Stimulated activated CD4-positive, alpha-beta T cell treated with anti-CD3 and anti-CD28 coated beads, Interleukin-4, amount 100 ng/mL, for 48 hours (primary cell): ENCODE data around the gene KANSL1.

ENCODE experiments used
- DNase-seq, 2 donors: peaks; one replicate each; pipeline ENCODE4 v3.0.0-alpha.2; 2020; ENCODE audit warnings: low read depth in 2 of 2

The KANSL1 gene

DNA sequence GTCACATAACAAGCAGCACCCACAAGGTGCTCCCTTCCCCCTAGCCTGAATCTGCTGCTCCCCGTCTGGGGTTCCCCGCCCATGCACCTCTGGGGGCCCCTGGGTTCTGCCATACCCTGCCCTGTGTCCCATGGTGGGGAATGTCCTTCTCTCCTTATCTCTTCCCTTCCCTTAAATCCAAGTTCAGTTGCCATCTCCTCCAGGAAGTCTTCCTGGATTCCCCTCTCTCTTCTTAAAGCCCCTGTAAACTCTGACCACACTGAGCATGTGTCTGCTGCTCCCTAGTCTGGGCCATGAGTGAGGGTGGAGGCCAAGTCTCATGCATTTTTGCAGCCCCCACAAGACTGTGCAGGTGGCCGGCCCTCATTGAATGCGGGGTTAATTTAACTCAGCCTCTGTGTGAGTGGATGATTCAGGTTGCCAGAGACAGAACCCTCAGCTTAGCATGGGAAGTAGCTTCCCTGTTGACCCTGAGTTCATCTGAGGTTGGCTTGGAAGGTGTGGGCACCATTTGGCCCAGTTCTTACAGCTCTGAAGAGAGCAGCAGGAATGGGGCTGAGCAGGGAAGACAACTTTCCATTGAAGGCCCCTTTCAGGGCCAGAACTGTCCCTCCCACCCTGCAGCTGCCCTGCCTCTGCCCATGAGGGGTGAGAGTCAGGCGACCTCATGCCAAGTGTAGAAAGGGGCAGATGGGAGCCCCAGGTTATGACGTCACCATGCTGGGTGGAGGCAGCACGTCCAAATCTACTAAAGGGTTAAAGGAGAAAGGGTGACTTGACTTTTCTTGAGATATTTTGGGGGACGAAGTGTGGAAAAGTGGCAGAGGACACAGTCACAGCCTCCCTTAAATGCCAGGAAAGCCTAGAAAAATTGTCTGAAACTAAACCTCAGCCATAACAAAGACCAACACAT, 194.0 kb downstream of the KANSL1 start, which contains the start of gene STH:
TSS of gene STH (plus strand) at position 264 of the 913 bp plus-strand sequence. CDS start at position 294, 30 bp downstream.
- DNase-seq = no peak

DNA sequence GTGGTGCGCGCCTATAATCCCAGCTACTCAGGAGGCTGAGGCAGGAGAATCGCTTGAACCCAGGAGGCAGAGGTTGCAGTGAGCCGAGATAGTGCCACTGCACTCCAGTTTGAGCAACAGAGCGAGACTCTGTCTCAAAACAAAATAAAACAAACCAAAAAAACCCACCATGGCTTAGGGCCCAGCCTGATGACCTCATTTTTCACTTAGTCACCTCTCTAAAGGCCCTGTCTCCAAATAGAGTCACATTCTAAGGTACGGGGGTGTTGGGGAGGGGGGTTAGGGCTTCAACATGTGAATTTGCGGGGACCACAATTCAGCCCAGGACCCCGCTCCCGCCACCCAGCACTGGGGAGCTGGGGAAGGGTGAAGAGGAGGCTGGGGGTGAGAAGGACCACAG, 195.6 kb downstream of the KANSL1 start:
- no peak for DNase-seq

DNA sequence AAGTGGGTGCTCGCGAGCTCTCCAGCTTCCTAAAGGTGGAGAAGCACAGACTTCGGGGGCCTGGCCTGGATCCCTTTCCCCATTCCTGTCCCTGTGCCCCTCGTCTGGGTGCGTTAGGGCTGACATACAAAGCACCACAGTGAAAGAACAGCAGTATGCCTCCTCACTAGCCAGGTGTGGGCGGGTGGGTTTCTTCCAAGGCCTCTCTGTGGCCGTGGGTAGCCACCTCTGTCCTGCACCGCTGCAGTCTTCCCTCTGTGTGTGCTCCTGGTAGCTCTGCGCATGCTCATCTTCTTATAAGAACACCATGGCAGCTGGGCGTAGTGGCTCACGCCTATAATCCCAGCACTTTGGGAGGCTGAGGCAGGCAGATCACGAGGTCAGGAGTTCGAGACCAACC, 196.1 kb downstream of the KANSL1 start:
- DNase-seq = no peak

DNA sequence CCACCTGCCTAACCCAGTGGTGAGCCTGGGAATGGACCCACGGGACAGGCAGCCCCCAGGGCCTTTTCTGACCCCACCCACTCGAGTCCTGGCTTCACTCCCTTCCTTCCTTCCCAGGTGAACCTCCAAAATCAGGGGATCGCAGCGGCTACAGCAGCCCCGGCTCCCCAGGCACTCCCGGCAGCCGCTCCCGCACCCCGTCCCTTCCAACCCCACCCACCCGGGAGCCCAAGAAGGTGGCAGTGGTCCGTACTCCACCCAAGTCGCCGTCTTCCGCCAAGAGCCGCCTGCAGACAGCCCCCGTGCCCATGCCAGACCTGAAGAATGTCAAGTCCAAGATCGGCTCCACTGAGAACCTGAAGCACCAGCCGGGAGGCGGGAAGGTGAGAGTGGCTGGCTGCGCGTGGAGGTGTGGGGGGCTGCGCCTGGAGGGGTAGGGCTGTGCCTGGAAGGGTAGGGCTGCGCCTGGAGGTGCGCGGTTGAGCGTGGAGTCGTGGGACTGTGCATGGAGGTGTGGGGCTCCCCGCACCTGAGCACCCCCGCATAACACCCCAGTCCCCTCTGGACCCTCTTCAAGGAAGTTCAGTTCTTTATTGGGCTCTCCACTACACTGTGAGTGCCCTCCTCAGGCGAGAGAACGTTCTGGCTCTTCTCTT, 196.8 kb downstream of the KANSL1 start:
- DNase-seq = no peak

DNA sequence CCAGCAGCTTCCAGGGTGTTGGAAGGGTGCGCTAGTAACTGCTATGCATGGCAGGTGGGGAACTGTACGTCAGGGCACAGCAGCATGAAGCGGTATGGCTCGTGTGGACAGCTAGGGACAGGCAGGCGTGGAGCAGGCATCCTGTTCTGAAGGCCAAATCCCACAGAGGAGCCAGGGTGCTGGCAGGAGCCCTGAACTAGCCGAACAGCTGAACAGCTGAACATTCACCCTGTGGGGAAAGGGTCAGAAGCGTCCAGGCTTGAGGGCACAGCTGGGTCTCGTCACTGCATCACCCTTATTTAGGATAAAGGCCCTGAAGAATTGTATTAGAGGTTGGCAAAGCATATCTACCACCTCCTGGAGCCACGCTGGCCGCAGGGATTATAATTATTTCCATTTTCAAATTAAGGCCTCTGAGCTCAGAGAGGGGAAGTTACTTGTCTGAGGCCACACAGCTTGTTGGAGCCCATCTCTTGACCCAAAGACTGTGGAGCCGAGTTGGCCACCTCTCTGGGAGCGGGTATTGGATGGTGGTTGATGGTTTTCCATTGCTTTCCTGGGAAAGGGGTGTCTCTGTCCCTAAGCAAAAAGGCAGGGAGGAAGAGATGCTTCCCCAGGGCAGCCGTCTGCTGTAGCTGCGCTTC, 197.5 kb downstream of the KANSL1 start:
- DNase-seq = no peak

DNA sequence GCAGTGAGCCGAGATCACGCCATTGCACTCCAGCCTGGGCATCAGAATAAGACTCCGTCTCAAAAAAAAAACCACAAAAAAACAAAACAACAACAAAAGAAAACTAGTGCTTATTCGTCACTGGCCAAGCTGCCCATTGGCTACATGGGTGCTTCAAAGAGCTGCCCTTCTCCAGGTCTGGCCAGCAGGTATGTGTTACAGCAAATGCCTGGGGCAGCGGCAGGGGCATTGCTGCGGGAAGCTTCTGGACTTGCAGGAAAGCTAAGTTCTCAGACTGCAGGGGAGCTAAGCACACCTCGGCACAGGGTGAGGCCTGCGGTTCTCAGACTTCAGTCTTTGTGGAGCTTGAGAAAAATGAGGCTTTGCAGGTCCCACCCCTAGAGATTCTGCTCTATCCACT, 198.2 kb downstream of the KANSL1 start:
- DNase-seq = no peak

DNA sequence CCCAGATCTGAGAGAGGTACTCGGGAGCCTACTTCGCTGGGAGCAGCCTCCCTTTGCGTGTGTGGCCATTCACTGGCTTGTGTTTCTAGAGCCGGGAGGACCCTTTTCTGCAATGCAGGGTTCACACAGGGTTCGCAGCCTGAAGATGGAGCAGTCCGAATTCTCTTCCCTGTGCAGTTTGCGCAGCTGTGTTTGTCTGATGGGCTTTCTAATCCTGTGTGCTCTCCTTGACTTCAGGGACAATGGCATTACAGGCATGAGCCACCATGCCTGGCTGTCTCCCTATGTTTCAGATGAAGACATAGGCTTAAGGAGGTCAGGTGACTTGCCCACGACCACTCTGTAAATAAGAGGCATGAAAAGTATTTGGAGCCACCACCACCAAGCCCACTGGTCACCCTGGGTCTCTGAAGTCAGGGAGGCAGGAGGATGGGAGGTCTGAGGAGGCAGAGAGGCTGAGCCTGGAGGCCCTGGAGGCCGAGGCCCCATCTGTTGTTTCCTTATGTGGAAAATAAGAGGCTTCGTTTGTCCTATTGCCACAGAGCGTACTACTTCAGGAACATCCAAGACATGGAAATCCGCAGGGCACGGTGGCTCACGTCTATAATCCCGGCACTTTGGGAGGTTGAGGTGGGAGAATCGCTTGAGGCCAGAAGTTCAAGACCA, 199.1 kb downstream of the KANSL1 start:
- no peak for DNase-seq

DNA sequence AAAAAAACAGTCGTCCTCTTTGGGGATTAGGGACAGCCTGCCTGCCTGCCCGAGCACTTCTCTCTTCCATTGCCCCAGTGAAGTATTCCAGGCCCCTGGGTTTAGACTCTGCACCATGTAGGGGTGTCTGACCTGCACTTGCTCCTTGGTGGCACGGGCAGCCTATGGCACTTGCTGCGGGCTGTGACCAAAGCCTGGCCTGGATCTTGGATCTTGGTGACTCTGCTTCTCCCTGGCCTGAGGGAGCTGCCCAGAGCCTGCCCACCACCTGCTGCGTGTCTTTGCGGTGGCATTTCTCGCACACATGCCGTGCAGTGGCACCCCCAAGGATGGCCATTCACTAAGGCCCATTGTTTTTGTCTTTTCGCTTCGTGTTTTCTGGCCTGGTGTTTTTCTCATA, 200.3 kb downstream of the KANSL1 start:
- no peak for DNase-seq

DNA sequence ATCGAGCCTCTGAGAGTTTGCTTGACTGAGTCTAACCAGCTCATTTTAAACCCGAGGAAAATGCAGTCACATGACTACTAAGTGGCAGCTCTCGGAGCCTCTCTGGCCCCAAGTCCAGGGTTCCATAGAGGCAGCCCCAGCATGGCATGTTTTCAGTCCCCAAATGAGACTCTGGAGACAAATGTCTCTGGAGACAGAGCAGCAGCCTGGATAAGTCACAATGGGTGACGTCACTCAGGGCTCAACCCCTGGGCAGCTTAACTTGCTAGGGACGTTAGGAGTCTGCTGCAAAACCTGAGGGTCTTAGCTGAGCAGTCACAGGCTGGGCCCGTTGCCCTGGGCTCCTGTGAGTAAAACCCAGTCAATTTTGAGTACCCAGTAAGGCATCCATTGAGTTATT, 201.1 kb downstream of the KANSL1 start:
- DNase-seq = no peak

DNA sequence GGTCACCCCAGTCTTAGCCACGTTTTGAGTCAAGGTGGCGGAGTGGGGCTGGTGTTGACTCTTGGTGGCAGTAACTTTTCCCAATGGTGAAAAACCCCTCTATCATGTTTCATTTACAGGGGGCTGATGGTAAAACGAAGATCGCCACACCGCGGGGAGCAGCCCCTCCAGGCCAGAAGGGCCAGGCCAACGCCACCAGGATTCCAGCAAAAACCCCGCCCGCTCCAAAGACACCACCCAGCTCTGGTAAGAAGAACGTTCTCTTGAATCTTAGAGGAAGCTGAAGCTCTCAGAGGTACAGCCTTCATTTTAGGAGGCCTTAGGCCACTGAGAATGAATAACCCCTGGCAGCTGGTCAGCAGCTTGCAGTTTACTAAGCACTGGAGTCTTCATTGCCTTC, 201.9 kb downstream of the KANSL1 start:
- DNase-seq = no peak

DNA sequence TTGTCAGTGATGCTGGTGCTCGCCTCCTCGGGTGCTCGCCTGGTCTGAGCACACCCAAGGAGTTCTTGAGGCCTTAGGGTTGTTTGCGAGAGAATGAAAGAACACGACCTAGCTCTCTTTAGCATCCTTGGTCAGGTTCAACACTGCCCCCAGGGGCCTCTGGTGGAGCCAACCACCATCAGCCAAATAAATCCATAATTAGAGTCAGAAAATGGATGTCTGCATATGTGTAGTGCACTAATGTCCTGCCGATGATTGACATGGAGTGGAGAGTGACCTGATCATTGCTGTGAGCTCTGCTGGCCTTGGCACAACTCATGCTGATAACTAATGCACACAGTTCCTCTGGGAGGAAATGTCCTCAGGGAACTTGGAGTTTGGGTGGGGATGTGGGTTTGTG, 202.3 kb downstream of the KANSL1 start:
- DNase-seq = no peak

DNA sequence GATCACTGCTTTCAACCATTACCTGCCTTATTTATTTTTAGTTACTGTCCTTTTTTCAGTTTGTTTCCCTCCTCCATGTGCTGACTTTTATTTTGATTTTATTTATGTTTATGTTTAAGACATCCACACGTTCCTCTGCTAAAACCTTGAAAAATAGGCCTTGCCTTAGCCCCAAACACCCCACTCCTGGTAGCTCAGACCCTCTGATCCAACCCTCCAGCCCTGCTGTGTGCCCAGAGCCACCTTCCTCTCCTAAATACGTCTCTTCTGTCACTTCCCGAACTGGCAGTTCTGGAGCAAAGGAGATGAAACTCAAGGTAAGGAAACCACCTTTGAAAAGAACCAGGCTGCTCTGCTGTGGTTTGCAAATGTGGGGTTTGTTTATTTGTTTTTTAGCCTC, 203.5 kb downstream of the KANSL1 start:
- DNase-seq = no peak

DNA sequence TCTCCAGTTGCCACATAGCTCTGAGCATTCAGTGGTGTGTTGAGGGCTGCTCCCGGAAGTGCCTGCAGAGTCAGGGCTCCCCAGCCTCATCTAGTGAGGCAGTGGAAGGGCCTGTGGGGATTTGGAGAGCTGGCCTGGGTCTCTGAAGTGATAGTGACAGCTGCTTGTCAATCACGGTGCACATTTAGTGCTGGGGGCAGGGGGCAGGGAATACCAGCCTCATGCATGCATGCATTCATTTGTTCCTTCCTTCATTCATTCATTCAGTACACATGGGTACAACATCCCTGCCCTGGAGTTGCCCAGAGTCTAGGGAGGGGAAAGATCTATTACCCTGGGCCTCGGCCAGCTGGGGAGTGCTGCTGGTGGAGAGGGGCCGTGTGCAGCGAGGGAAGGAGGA, 205.5 kb downstream of the KANSL1 start:
- no peak for DNase-seq

DNA sequence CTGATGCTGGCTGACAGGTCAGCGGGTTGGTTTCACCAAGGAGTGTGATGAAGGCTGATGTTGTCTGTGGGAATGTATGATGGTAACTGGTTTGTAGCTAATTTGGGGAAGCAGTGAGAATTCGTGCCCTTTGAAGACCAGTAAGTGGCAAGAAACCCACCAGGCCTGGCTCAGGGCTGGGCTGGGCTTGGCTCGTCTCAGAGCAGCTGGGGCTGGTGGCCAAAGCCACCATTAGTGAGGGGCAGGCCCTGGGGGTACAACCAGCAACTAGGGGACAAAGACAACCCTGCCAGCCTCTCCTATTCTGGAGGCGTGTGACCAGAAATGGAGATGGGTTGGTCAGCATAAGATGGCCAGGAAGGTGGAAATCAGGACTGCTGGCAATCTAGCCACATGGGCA, 207.2 kb downstream of the KANSL1 start:
- no peak for DNase-seq

DNA sequence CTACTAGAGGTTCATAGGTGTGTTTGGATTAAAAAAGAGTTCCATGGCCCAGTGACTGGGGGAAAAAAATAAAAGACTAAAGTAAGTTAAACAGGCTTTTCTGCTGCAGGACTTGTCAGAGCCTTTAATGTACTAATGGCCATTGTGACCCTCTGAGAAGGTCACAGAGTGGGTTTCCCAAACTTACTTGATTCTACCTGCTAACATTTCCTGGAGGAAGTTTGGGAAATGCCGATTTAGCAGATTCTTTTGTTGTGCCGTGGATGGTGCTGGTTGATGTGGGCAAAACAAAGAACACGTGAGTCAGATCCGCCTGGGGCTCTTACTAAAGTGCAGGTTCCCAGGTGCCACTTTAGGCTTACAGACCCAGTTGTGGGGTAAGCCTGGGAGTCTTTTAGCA, 207.8 kb downstream of the KANSL1 start:
- DNase-seq = no peak

DNA sequence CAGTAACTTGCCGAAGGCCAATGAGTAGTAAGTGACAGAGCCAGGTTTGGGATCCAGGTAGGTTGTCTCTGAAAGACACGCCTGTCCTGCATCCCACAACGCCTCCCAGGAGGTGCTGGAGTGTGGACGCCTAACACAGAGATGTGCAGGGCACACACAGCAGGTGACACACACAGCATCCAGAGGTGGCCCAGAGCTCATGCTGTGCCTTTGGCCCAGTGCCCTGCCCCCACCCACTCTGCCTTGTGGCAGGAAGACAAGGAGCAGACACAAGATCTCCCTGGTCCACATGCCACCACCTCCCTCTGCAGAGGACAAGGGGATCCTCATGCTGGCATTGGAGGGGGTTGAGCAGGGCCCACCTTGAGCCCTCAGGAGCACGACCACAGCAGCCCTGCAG, 208.9 kb downstream of the KANSL1 start:
- no peak for DNase-seq

DNA sequence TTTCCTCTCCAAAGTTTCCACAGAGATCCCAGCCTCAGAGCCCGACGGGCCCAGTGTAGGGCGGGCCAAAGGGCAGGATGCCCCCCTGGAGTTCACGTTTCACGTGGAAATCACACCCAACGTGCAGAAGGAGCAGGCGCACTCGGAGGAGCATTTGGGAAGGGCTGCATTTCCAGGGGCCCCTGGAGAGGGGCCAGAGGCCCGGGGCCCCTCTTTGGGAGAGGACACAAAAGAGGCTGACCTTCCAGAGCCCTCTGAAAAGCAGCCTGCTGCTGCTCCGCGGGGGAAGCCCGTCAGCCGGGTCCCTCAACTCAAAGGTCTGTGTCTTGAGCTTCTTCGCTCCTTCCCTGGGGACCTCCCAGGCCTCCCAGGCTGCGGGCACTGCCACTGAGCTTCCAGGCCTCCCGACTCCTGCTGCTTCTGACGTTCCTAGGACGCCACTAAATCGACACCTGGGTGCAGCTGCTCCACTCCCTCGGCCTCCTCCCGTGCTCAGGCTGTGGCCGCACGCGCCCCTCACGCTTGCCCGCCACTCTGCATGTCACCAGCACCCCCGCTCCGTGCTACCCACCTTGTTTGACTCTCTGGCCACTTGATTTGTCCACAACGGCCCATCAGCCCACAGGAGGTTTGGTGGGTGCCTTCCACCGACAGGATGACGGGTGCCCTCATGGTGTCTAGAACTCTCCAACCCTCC, 209.5 kb downstream of the KANSL1 start:
- DNase-seq = no peak

DNA sequence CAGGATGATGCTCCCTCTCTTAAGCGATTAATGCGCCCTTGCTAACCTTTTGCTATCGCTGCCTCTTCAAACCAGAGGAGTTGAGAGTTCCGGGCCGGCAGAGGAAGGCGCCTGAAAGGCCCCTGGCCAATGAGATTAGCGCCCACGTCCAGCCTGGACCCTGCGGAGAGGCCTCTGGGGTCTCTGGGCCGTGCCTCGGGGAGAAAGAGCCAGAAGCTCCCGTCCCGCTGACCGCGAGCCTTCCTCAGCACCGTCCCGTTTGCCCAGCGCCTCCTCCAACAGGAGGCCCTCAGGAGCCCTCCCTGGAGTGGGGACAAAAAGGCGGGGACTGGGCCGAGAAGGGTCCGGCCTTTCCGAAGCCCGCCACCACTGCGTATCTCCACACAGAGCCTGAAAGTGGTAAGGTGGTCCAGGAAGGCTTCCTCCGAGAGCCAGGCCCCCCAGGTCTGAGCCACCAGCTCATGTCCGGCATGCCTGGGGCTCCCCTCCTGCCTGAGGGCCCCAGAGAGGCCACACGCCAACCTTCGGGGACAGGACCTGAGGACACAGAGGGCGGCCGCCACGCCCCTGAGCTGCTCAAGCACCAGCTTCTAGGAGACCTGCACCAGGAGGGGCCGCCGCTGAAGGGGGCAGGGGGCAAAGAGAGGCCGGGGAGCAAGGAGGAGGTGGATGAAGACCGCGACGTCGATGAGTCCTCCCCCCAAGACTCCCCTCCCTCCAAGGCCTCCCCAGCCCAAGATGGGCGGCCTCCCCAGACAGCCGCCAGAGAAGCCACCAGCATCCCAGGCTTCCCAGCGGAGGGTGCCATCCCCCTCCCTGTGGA, 210.2 kb downstream of the KANSL1 start:
- DNase-seq = no peak

DNA sequence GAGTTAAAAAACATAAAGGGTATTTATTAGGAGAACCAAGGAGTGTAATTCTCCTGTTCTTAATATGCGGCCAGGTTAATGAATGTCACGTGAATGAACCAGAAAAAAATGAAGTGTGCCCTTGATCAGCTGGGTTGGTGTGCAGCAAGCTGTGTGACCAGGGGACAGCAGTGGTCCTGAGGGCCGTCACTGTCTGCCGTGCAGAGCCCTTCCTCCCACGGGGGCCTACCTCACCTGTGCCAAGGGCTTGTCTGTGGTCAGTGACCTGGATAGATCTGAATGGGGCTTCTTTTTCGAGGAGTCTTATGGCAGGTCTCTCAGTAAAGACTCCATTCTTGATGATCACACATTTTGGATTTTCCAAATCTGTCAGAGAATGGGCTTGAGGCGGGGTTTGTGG, 211.9 kb downstream of the KANSL1 start:
- no peak for DNase-seq

DNA sequence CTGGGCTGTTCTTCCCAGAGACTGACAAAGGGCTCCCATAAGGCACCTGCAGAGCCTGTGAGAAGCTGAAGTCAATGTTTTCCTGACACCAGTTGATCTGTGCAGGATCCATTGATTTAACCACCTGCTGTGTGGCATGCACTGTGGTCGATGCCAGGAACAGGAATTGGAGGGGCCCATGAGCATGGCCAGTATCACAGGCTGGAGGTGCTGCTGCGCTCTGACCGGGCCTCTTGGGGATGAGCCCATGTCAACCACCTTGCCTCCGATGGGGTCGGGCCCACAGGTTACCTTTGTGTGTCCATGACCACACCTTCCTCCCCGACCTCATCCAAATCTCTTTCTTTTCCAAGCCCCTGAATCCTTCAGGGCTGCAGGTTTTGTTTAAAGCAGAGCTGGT, 212.4 kb downstream of the KANSL1 start:
- no peak for DNase-seq
